ENCODE data around the gene ANKRD34A. TPM values are rescaled to one million over a fixed set of nuclear protein-coding genes. Genes with fewer than 3 reads are reported as not detected.

Gene ANKRD34A
- total RNA-seq, 1 donor from 2014 or later, result 0.56 TPM

DNA sequence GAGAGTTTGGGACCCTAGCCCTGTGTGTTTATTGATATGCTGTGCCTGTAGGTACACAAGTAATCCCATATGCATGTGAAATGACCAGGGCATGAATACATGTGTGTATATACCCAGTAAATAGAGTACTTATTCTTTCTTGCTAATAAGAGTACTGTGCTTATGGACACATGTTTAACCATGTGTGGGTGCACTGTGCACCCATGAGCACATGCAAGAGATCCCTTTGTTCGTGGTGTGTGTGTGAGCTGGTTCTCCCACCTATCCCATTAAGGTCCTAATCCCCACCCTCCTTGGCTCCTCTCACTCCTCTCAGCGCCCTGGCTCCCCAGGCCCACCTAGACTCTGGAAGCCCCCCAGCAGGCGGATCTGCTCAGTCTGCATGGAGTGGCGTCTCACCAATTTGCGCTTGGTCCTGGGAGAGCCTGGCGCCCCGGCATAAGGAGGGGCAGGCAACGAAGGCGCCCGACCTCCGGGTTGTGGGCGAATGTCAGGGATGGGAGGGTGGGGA, 4.4 kb downstream of the ANKRD34A start:
- Mint-ChIP-seq H3K4me1 (ENCODE audit: unreplicated experiment) (peaks cover 65% of the 10 kb centered on the region), H3K27me3 (ENCODE audit: unreplicated experiment) (peaks cover 31% of the 10 kb centered on the region), H3K4me3 (ENCODE audit: unreplicated experiment) (peak overlapping the region; percentile 70), H3K9me3 (ENCODE audit: unreplicated experiment) (no peaks in the 10 kb centered on the region), H3K36me3 (ENCODE audit: low read depth, unreplicated experiment) (peaks cover 4% of the 10 kb centered on the region), H3K27ac (ENCODE audit: unreplicated experiment) (no peak overlapping the region)
- no peak for DNase-seq (ENCODE audit: low spot score)
- TF ChIP-seq, protein P1, sequence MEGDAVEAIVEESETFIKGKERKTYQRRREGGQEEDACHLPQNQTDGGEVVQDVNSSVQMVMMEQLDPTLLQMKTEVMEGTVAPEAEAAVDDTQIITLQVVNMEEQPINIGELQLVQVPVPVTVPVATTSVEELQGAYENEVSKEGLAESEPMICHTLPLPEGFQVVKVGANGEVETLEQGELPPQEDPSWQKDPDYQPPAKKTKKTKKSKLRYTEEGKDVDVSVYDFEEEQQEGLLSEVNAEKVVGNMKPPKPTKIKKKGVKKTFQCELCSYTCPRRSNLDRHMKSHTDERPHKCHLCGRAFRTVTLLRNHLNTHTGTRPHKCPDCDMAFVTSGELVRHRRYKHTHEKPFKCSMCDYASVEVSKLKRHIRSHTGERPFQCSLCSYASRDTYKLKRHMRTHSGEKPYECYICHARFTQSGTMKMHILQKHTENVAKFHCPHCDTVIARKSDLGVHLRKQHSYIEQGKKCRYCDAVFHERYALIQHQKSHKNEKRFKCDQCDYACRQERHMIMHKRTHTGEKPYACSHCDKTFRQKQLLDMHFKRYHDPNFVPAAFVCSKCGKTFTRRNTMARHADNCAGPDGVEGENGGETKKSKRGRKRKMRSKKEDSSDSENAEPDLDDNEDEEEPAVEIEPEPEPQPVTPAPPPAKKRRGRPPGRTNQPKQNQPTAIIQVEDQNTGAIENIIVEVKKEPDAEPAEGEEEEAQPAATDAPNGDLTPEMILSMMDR (IDR thresholded peaks at IDR 0.05; ENCODE audit: unreplicated experiment), result no peak

DNA sequence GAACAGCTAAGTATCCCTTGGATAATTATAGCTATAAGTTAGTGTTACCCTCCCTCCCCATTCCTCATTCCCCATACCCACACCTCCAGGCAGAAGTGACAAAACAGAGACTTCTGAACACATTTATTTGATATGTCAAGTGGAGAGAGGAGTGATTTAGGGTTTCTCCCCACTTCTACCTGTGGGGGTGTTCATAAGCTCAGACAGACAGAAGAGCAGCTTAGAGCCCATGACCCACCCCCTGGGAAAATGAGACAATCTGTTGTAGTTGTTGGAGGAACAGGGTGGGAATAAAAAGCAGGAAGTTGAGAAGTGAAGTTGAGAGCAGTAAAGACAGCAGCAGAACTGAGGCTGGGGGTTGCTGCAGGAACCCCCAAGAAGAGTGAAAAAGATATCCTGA, 5.0 kb downstream of the ANKRD34A start:
- Mint-ChIP-seq H3K36me3 (ENCODE audit: low read depth, unreplicated experiment) (peaks cover 4% of the 10 kb centered on the region), H3K27ac (ENCODE audit: unreplicated experiment) (peak overlapping the region; percentile 39), H3K4me1 (ENCODE audit: unreplicated experiment) (peaks cover 71% of the 10 kb centered on the region), H3K27me3 (ENCODE audit: unreplicated experiment) (peaks cover 31% of the 10 kb centered on the region), H3K4me3 (ENCODE audit: unreplicated experiment) (peak overlapping the region; percentile 70), H3K9me3 (ENCODE audit: unreplicated experiment) (no peaks in the 10 kb centered on the region)
- DNase-seq (ENCODE audit: low spot score), result no peak
- TF ChIP-seq, protein P1 (IDR thresholded peaks at IDR 0.05; ENCODE audit: unreplicated experiment), result no peak

DNA sequence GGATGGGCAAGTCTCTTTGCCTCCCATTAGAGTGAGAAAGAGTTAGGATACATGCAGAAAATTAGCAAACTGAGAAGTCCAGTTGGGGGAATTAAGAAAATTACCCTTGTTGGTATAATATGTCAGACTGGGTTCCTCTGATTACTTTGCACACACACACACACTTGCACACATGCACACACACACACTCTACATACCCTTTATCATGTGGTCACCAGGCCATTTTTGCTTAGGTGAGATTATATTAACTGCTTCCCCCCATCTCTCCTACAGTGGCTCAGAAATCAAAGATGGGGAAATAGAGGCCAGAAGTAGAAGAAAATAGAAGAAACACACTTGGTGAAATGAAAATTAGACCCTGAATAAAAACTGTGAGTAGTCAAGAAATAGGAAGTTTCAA, 5.6 kb downstream of the ANKRD34A start:
- H3K4me1 Mint-ChIP-seq (ENCODE audit: unreplicated experiment), result peaks cover 69% of the 10 kb centered on the region
- peaks cover 31% of the 10 kb centered on the region for H3K27me3 Mint-ChIP-seq (ENCODE audit: unreplicated experiment)
- TF ChIP-seq, protein P1 (IDR thresholded peaks at IDR 0.05; ENCODE audit: unreplicated experiment), result no peak
- no peak for DNase-seq (ENCODE audit: low spot score)
- H3K36me3 Mint-ChIP-seq (ENCODE audit: low read depth, unreplicated experiment), result peaks cover 4% of the 10 kb centered on the region
- H3K27ac Mint-ChIP-seq (ENCODE audit: unreplicated experiment), result peak overlapping the region; percentile 27
- peak overlapping the region; percentile 70 for H3K4me3 Mint-ChIP-seq (ENCODE audit: unreplicated experiment)
- H3K9me3 Mint-ChIP-seq (ENCODE audit: unreplicated experiment), result no peaks in the 10 kb centered on the region

DNA sequence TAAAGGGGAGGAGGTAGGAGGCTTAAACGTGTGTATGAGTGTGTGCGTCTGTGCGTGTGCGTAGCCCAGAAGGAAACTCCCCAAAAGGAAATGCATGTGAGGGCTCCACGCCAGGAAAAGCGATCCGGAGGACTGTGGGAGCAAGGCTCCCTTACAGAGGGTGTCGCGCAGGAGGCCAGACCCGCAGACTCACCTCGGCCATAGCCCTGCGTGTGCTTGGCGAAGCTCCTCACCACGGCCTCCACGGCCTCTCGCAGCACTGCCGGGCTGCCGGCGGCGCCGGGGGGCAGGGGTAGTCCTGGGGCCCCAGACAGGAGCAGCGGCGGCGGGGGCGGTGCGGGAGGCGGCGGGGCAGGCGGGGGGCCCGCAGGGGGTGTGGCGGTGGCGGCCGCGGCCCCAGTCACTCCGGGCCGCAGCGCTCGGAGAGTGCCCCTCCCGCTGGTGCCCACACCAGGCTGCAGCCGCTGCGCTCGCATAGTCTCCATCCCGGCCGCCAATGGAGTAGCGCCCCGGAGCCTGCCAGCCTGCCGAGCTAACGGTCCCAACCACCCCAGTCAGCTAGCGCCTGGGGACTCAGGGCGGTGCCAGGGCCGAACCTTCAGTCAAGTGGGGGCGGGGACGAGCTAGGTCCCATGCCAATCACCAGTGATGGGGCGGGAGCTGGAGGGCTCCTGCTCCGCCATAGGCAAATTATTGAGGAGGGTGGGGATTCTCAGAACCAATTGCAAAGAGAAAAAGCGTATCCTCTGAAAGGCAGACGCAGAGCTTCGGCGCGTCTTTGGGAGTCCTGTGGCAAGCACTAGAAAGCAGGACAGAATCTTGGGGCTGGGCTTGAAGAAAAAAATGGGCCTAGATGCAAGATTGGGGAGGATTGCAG, 6.7 kb downstream of the ANKRD34A start, which contains the start of gene LIX1L:
TSS of gene LIX1L (minus strand) at position 575 of the 877 bp plus-strand sequence. CDS start at position 485, 90 bp downstream.
- Mint-ChIP-seq H3K36me3 (ENCODE audit: low read depth, unreplicated experiment) (peaks cover 2% of the 10 kb centered on the region), H3K9me3 (ENCODE audit: unreplicated experiment) (no peaks in the 10 kb centered on the region), H3K27me3 (ENCODE audit: unreplicated experiment) (peaks cover 28% of the 10 kb centered on the region), H3K4me1 (ENCODE audit: unreplicated experiment) (peaks cover 64% of the 10 kb centered on the region), H3K27ac (ENCODE audit: unreplicated experiment) (peak within 1 kb of the TSS; percentile 92), H3K4me3 (ENCODE audit: unreplicated experiment) (peak within 1 kb of the TSS; percentile 96)
- TF ChIP-seq, protein P1 (IDR thresholded peaks at IDR 0.05; ENCODE audit: unreplicated experiment), result no peak
- DNase-seq (ENCODE audit: low spot score), result peak; percentile 90
